ENCODE data around the gene POLR3H. TPM values are rescaled to one million over a fixed set of nuclear protein-coding genes. Genes with fewer than 3 reads are reported as not detected.
A peak's percentile ranks its signal among the peaks of the same experiment; 100 is the strongest.

POLR3H gene
- total RNA-seq, 1 donor from 2014 or later = 15.2 TPM

GRCh38 chr22:41501209-41501608, 43.1 kb downstream of the POLR3H start:
- H3K27ac ChIP-seq = no peak overlapping the region
- H3K4me2 ChIP-seq = no peak overlapping the region
- Mint-ChIP-seq H3K4me1 (no peaks in the 10 kb centered on the region), H3K27me3 (ENCODE audit: insufficient read depth, low read depth) (peaks cover 5% of the 10 kb centered on the region), H3K27ac (no peak overlapping the region), H3K9me3 (no peaks in the 10 kb centered on the region), H3K4me3 (no peak overlapping the region), H3K36me3 (peaks cover 5% of the 10 kb centered on the region)
- H3K79me2 ChIP-seq (ENCODE audit: low read depth) = no peaks in the 10 kb centered on the region
- no peaks in the 10 kb centered on the region for H3K9me3 ChIP-seq (ENCODE audit: low read depth)
- H4K20me1 ChIP-seq (ENCODE audit: low read depth) = no peaks in the 10 kb centered on the region
- peak; percentile 44 for DNase-seq (ENCODE audit: low spot score)
- H3K9ac ChIP-seq = no peak overlapping the region
- TF ChIP-seq EZH2 (IDR thresholded peaks at IDR 0.05) = no peak
- TF ChIP-seq, protein P1, sequence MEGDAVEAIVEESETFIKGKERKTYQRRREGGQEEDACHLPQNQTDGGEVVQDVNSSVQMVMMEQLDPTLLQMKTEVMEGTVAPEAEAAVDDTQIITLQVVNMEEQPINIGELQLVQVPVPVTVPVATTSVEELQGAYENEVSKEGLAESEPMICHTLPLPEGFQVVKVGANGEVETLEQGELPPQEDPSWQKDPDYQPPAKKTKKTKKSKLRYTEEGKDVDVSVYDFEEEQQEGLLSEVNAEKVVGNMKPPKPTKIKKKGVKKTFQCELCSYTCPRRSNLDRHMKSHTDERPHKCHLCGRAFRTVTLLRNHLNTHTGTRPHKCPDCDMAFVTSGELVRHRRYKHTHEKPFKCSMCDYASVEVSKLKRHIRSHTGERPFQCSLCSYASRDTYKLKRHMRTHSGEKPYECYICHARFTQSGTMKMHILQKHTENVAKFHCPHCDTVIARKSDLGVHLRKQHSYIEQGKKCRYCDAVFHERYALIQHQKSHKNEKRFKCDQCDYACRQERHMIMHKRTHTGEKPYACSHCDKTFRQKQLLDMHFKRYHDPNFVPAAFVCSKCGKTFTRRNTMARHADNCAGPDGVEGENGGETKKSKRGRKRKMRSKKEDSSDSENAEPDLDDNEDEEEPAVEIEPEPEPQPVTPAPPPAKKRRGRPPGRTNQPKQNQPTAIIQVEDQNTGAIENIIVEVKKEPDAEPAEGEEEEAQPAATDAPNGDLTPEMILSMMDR (IDR thresholded peaks at IDR 0.05) = peak; percentile 43
- TF ChIP-seq EZH2phosphoT487 (IDR thresholded peaks at IDR 0.05) = no peak
- H3K4me3 ChIP-seq = no peak overlapping the region
- H3F3A ChIP-seq (ENCODE audit: low read depth) = no peaks in the 10 kb centered on the region
- H3K36me3 ChIP-seq = no peaks in the 10 kb centered on the region
- no peaks in the 10 kb centered on the region for H3K27me3 ChIP-seq
- no peaks in the 10 kb centered on the region for H3K4me1 ChIP-seq
- no peak overlapping the region for H2AFZ ChIP-seq (replicated peaks)

GRCh38 chr22:41500303-41500702, 44.0 kb downstream of the POLR3H start:
- Mint-ChIP-seq H3K9me3 (no peaks in the 10 kb centered on the region), H3K4me1 (no peaks in the 10 kb centered on the region), H3K36me3 (peaks cover 5% of the 10 kb centered on the region), H3K27me3 (ENCODE audit: insufficient read depth, low read depth) (peaks cover 5% of the 10 kb centered on the region), H3K27ac (no peak overlapping the region), H3K4me3 (no peak overlapping the region)
- Histone ChIP-seq H3F3A (ENCODE audit: low read depth) (no peaks in the 10 kb centered on the region), H3K27ac (no peak overlapping the region), H3K4me2 (no peak overlapping the region), H3K9me3 (ENCODE audit: low read depth) (no peaks in the 10 kb centered on the region), H3K4me1 (no peaks in the 10 kb centered on the region), H3K9ac (no peak overlapping the region), H2AFZ (replicated peaks) (no peak overlapping the region), H4K20me1 (ENCODE audit: low read depth) (no peaks in the 10 kb centered on the region), H3K27me3 (no peaks in the 10 kb centered on the region), H3K4me3 (no peak overlapping the region), H3K36me3 (no peaks in the 10 kb centered on the region), H3K79me2 (ENCODE audit: low read depth) (peaks cover 1% of the 10 kb centered on the region)
- DNase-seq (ENCODE audit: low spot score) = no peak
- TF ChIP-seq EZH2phosphoT487 (IDR thresholded peaks at IDR 0.05) = no peak
- no peak for TF ChIP-seq EZH2 (IDR thresholded peaks at IDR 0.05)
- TF ChIP-seq, protein P1 (IDR thresholded peaks at IDR 0.05) = no peak

DNA sequence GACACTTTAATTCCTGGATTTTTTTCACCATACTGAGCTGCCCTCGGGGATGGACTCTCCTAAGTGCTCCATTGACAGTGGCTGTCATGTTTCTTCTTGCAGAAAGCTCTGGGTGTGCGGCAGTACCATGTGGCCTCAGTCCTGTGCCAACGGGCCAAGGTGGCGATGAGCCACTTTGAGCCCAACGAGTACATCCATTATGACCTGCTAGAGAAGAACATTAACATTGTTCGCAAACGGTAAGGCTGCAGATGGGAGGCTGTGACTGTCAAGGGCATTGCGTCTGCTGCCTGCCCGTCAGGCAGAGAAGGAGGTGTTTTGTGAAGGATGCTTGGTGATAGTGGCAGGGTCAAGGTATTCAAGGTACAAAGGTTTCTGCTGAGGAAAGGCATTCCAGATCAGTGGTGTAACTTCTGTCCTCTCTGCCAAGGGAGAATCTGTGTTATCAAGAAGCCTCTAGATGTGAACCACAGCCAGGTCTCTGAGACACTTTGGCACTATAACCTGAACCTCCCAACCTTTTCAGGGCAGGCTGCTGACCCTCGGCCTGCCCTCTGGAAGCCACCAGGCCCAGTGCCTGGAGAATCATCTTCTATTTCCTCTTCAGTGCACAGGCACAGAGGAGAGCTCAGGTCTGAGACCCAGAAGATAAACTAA, 44.5 kb downstream of the POLR3H start:
- Mint-ChIP-seq H3K27ac (no peak overlapping the region), H3K9me3 (no peaks in the 10 kb centered on the region), H3K4me3 (no peak overlapping the region), H3K36me3 (peaks cover 3% of the 10 kb centered on the region), H3K27me3 (ENCODE audit: insufficient read depth, low read depth) (peaks cover 5% of the 10 kb centered on the region), H3K4me1 (no peaks in the 10 kb centered on the region)
- Histone ChIP-seq H3K4me1 (no peaks in the 10 kb centered on the region), H3K27ac (no peak overlapping the region), H3K4me2 (no peak overlapping the region), H3K27me3 (no peaks in the 10 kb centered on the region), H3K9me3 (ENCODE audit: low read depth) (no peaks in the 10 kb centered on the region), H3K36me3 (no peaks in the 10 kb centered on the region), H4K20me1 (ENCODE audit: low read depth) (no peaks in the 10 kb centered on the region), H3K79me2 (ENCODE audit: low read depth) (peaks cover 7% of the 10 kb centered on the region), H3K9ac (no peak overlapping the region), H2AFZ (replicated peaks) (no peak overlapping the region), H3K4me3 (no peak overlapping the region), H3F3A (ENCODE audit: low read depth) (no peaks in the 10 kb centered on the region)
- TF ChIP-seq, protein P1 (IDR thresholded peaks at IDR 0.05) = no peak
- TF ChIP-seq EZH2phosphoT487 (IDR thresholded peaks at IDR 0.05) (no peak), EZH2 (IDR thresholded peaks at IDR 0.05) (no peak)
- no peak for DNase-seq (ENCODE audit: low spot score)
